Progenitor cell of endocrine pancreas (in vitro differentiated cells): ENCODE measurements around the gene LARP1. TPM values are rescaled to one million over a fixed set of nuclear protein-coding genes. Genes with fewer than 3 reads are reported as not detected.

Source experiments
- DNase-seq: peaks from one replicate; pipeline ENCODE4 v3.0.0; 2021; ENCODE audit warnings: low spot score; ENCODE audit not compliant: unreplicated experiment
- H3K27ac Mint-ChIP-seq: 2 replicates; pipeline ENCODE4 v1.8.0; 2021; ENCODE audit warnings: mild to moderate bottlenecking, moderate library complexity, mixed read lengths
- H3K27me3 Mint-ChIP-seq: 2 replicates; pipeline ENCODE4 v1.8.0; 2021; ENCODE audit warnings: mixed read lengths
- H3K36me3 Mint-ChIP-seq: 2 replicates; pipeline ENCODE4 v1.8.0; 2022; ENCODE audit warnings: mixed read lengths; ENCODE audit not compliant: insufficient read depth
- H3K4me1 Mint-ChIP-seq: 2 replicates; pipeline ENCODE4 v1.8.0; 2021; ENCODE audit warnings: low read depth, mixed read lengths
- H3K4me3 Mint-ChIP-seq: 2 replicates; pipeline ENCODE4 v1.8.0; 2021; ENCODE audit warnings: low read depth, mild to moderate bottlenecking, moderate library complexity, mixed read lengths
- H3K9me3 Mint-ChIP-seq: 2 replicates; pipeline ENCODE4 v1.8.0; 2021; ENCODE audit warnings: low read depth, mixed read lengths
- CTCF ChIP-seq: fragments of 200-600 bp; sonication (generic); IDR thresholded peaks from one replicate; pipeline ENCODE4 v1.5.0; 2021; ENCODE audit warnings: antibody characterized with exemption, mild to moderate bottlenecking; ENCODE audit not compliant: unreplicated experiment
- total RNA-seq: library from RNA; stranded (reverse); gene quantifications from 2 replicates; pipeline ENCODE4 v1.2.1, GENCODE V29; 2021

The LARP1 gene
- total RNA-seq, 1 donor from 2014 or later: 225 TPM

DNA sequence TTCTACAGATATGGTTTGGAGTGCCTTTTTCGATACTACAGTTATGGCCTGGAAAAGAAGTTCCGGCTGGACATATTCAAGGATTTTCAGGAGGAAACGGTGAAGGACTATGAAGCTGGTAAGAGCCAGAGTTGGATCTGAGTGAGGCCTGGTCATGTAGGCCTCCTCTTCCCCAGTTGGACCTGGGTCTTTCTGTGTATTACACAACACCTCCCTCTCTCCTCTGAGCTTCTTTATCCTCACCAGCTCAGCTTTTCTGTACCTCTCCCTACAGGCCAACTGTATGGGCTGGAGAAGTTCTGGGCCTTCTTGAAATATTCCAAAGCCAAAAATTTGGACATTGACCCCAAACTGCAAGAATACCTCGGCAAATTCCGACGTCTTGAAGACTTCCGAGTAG lies 56.1 kb downstream of the LARP1 start:
- Mint-ChIP-seq H3K4me3 (no peak overlapping the region), H3K27ac (peak overlapping the region; percentile 67), H3K4me1 (no peaks in the 10 kb centered on the region), H3K27me3 (no peaks in the 10 kb centered on the region), H3K9me3 (no peaks in the 10 kb centered on the region), H3K36me3 (peaks cover 39% of the 10 kb centered on the region)
- no peak for TF ChIP-seq CTCF
- DNase-seq: no peak

- DNase-seq: peak; percentile 18
- H3K4me1 Mint-ChIP-seq: no peaks in the 10 kb centered on the region
Measured at GRCh38 chr5:154811653-154812465, 56.7 kb downstream of the LARP1 start.

DNA sequence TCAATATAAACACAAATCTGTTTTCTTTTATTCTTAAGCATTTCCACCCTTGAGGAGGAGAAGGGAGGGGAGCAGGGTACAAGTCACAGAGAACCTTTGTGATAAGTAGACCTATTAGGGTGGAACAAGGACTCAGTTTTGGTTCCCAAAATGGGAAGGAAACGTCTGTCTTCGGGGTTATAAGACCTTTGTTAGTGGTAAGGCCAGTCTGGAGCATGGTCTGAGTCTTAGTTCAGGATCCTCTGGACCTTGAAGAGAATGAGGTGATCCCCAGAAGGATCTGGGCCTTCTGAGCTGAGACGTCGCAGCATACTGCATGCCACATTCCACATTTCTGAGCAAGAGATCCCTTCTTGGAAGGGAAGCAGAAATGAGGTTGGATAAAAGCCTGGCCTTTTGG lies 58.0 kb downstream of the LARP1 start:
- DNase-seq: no peak
- H3K27me3 Mint-ChIP-seq: no peaks in the 10 kb centered on the region
- no peak overlapping the region for H3K27ac Mint-ChIP-seq
- H3K36me3 Mint-ChIP-seq: peaks cover 39% of the 10 kb centered on the region
- H3K9me3 Mint-ChIP-seq: no peaks in the 10 kb centered on the region
- no peaks in the 10 kb centered on the region for H3K4me1 Mint-ChIP-seq
- TF ChIP-seq CTCF: no peak
- no peak overlapping the region for H3K4me3 Mint-ChIP-seq

More at GRCh38 chr5:154811653-154812465, 56.7 kb downstream of the LARP1 start:
- Mint-ChIP-seq H3K4me3 (no peak overlapping the region), H3K27ac (peak overlapping the region; percentile 22), H3K27me3 (no peaks in the 10 kb centered on the region), H3K36me3 (peaks cover 44% of the 10 kb centered on the region), H3K9me3 (no peaks in the 10 kb centered on the region)
- TF ChIP-seq CTCF: peak; percentile 85

DNA sequence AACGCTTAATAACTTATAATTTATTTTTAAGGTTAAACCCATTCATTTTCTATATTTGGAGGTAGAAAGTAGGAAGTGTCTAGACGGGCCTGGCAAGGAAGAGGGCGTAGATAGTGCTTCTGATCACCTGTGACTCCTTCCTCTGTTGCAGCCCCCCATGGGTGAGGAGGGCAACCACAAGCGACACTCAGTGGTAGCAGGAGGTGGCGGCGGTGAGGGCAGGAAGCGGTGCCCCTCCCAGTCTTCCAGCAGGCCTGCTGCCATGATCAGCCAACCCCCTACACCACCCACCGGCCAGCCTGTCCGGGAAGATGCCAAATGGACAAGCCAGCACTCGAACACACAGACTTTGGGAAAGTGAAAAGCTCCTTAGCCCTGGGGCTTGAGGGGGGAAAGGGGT lies 58.6 kb downstream of the LARP1 start:
- Mint-ChIP-seq H3K27me3 (no peaks in the 10 kb centered on the region), H3K4me1 (no peaks in the 10 kb centered on the region), H3K27ac (no peak overlapping the region), H3K9me3 (no peaks in the 10 kb centered on the region), H3K36me3 (peaks cover 36% of the 10 kb centered on the region), H3K4me3 (no peak overlapping the region)
- no peak for DNase-seq
- no peak for TF ChIP-seq CTCF

DNA sequence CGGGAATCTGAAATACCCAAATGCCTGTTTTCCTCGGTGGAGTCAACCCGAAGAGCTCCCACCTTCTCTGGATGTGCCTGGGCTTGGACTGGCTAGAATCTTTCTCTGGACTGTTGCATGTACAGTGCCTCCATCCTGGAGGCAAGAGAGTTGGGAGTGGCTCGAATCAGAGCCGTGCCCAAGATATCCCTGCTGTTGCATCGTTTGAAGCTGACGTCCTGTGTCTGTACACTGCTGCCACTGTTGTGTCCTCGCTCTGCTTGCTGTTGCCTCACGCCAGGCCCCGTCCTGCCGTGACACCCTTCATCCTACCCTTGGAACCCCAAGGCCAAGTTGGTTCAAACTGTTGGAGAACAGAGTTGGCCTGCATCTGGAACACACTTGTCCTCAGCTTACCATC lies 59.8 kb downstream of the LARP1 start:
- Mint-ChIP-seq H3K36me3 (peaks cover 35% of the 10 kb centered on the region), H3K4me1 (no peaks in the 10 kb centered on the region), H3K4me3 (no peak overlapping the region), H3K27me3 (no peaks in the 10 kb centered on the region), H3K27ac (peak overlapping the region; percentile 46), H3K9me3 (no peaks in the 10 kb centered on the region)
- DNase-seq: no peak
- no peak for TF ChIP-seq CTCF
